ENCODE results near the gene ANAPC13.

DNA sequence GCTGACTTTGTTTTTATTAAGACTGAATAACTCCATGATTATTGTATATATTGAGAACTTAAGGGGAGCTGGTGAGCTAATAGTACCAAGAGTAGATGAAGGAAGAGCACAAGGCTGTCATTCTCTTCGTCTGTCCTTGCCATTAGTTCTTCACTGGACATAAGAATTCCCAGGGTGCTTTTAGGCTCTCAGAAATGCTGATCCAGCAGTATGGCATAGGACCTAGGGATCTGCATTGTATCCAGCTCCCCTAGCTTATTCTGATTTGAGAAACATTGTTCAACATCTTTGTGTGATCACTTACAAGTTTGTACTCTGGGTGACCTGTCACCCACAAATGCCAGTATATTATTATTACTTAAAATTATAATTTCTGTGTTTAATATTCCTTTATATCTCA, 47.7 kb upstream of the ANAPC13 start:
- no peak for TF ChIP-seq CTCF (IDR thresholded peaks at IDR 0.05)
- TF ChIP-seq POLR2AphosphoS5 (IDR thresholded peaks at IDR 0.05), result no peak
- TF ChIP-seq POLR2A (IDR thresholded peaks at IDR 0.05), result no peak
- no peak for TF ChIP-seq EP300 (IDR thresholded peaks at IDR 0.05)
